Activated naive CD4-positive, alpha-beta T cell treated with anti-CD3 and anti-CD28 coated beads for 36 hours (primary cell): Measurements from ENCODE around the gene BORCS5. TPM values are rescaled to one million over a fixed set of nuclear protein-coding genes. Genes with fewer than 3 reads are reported as not detected.
A peak's percentile ranks its signal among the peaks of the same experiment; 100 is the strongest.

Experiments used
- CTCF ChIA-PET: fragments of 350-600 bp; sonication (Branson Sonifier 250); formaldehyde crosslinking; loops from one replicate; lab custom pipeline; 2021; ENCODE audit warnings: antibody characterized with exemption; lab: Charles Lee
- DNase-seq: peaks from one replicate; pipeline ENCODE4 v3.0.0-alpha.2; 2020
- H3K27ac Mint-ChIP-seq: one replicate; pipeline ENCODE4 v1.8.0; 2021; ENCODE audit warnings: mild to moderate bottlenecking, mixed read lengths
- H3K27me3 Mint-ChIP-seq: one replicate; pipeline ENCODE4 v1.8.0; 2021; ENCODE audit warnings: low read depth, mixed read lengths
- H3K36me3 Mint-ChIP-seq: one replicate; pipeline ENCODE4 v1.8.0; 2021; ENCODE audit warnings: low read depth, mixed read lengths
- H3K4me1 Mint-ChIP-seq: one replicate; pipeline ENCODE4 v1.8.0; 2021; ENCODE audit warnings: low read depth, mixed read lengths
- H3K4me3 Mint-ChIP-seq: one replicate; pipeline ENCODE4 v1.8.0; 2021; ENCODE audit warnings: mild to moderate bottlenecking, moderate library complexity, mixed read lengths
- H3K9me3 Mint-ChIP-seq: one replicate; pipeline ENCODE4 v1.8.0; 2021; ENCODE audit warnings: mixed read lengths
- intact Hi-C: fragments of 100-400 bp; cut with micrococcal nuclease; formaldehyde crosslinking; loops from one replicate; pipeline ENCODE4 v1.15.1; 2023
- total RNA-seq, 2 experiments: library from RNA; stranded (reverse); gene quantifications; one replicate each; pipeline ENCODE4 v1.2.3, GENCODE V29; 2021

Gene BORCS5
- total RNA-seq, 2 experiments from 2014 or later = 31.2 to 35.6 TPM

DNA sequence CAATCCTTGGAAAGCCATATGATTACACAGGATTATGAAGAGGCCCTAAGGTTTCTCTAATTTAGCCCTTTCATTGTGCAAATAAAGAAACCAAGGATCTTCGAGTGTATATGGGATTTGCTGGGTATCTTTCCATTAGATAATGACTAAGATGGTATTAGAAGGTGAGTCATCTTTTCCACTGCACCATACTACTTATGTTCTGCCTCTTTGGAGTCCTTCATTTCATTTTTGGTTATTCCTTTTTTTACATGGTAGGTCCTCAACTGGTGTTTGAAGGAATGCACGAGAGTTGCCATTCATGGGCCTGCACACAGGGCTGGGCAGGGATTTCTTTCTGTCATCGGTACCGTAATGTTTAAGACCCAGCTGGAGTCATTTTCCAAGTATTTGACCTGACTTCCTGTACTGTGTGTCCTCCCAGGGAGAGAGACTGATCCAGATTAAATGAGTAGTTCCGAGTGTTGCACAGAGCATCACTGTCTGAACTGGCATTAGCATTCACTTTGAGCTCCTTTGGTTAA, 85.7 kb downstream of the BORCS5 start:
- H3K4me1 Mint-ChIP-seq = peaks cover 58% of the 10 kb centered on the region
- intact Hi-C loops = loop anchor here (1.0 to 2.0 kb wide), 7 partner anchors 14 to 122 kb away; partner anchors contain the start of gene BORCS5
- H3K9me3 Mint-ChIP-seq = no peaks in the 10 kb centered on the region
- DNase-seq = no peak
- peak overlapping the region; percentile 91 for H3K27ac Mint-ChIP-seq
- H3K27me3 Mint-ChIP-seq = no peaks in the 10 kb centered on the region
- CTCF ChIA-PET = interaction anchor here (0.7 to 1.8 kb wide), 6 partner anchors 13 to 203 kb away, joined by 3 to 9 read pairs (median 3); no protein-coding TSS in a partner anchor
- H3K36me3 Mint-ChIP-seq = peaks cover 5% of the 10 kb centered on the region
- H3K4me3 Mint-ChIP-seq = peak overlapping the region; percentile 25

DNA sequence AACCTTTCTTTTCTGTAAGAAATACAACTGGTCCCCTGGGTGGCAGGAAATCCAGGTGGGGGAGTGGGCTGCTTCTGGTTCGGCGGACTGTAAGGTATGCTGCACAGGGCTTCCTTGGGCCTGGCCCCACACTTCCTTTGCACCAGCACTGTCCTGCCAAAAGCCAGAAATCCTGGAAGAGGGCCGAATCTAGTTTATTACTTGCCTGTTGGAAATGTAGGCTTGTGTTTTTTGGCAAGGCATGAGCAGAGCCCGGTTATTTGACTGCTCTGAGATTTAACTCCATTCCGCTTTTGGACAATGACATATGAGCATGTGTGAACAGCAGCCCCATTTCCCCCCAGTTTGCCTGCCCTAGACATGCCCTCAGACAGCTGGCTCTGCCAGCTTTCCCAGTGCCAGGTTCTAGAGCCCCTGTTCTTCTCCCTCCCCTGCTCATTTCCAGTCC, 86.6 kb downstream of the BORCS5 start:
- no peak overlapping the region for H3K4me3 Mint-ChIP-seq
- no peaks in the 10 kb centered on the region for H3K27me3 Mint-ChIP-seq
- DNase-seq = no peak
- peaks cover under 1% of the 10 kb centered on the region for H3K36me3 Mint-ChIP-seq
- CTCF ChIA-PET = interaction anchor here (1.2 to 1.8 kb wide), 3 partner anchors 12 to 67 kb away, joined by 3 to 9 read pairs (median 3); no protein-coding TSS in a partner anchor
- H3K4me1 Mint-ChIP-seq = peaks cover 58% of the 10 kb centered on the region
- intact Hi-C loops = loop anchor here (2.0 kb wide), 1 partner anchor 63 kb away; no protein-coding TSS in a partner anchor
- no peaks in the 10 kb centered on the region for H3K9me3 Mint-ChIP-seq
- H3K27ac Mint-ChIP-seq = no peak overlapping the region

DNA sequence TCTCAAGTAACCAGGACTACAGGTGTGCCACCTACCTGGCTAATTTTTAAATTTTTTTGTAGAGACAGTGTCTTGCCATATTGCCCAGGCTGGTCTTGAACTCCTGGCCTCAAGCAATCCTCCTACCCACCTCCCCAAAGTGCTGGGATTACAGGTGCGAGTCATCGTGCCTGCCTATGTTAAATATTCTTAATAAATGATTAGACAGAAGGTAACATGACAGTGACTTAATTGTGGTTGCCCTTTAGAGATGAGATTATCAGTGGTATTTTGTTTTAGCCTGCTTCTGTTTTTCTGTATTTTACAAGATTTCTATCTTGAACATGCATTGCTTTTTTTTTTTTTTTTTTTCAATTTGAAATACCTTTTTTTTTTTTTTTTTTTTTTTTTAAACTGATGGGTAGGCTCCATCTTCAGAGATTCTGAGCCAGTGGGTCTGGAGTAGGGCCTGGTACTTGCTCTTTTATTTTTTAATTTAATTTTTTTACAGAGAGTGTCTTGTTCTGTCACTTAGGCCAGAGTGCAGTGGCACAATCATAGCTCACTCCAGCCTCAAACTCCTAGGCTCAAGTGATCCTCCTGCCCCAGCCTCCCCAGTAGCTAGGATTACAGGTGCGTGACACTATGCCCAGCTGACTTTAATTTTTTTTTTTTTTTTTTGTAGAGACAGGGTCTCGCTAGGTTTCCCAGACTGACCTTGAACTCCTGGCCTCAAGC, 88.4 kb downstream of the BORCS5 start:
- Mint-ChIP-seq H3K4me1 (peaks cover 42% of the 10 kb centered on the region), H3K9me3 (no peaks in the 10 kb centered on the region), H3K4me3 (no peak overlapping the region), H3K36me3 (peaks cover 2% of the 10 kb centered on the region), H3K27me3 (no peaks in the 10 kb centered on the region), H3K27ac (no peak overlapping the region)
- DNase-seq = no peak
- intact Hi-C loops = no loop called here
- CTCF ChIA-PET = interaction anchor here (0.7 to 0.9 kb wide), 2 partner anchors 23 to 293 kb away, joined by 3 to 4 read pairs; no protein-coding TSS in a partner anchor

DNA sequence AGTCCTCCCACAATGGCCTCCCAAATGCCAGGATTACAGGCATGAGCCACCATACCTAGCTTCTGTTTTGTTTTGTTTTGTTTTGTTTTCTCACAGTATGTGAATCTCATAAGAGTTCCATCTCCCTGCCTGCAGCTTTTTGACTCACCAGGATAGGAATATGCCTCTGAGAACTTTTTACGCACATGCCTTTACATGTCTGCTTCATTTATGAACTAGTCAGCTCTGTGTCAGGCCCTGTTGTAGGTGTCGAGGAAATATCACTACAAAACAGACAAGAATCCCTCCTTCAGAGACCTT, 89.0 kb downstream of the BORCS5 start:
- no peak overlapping the region for H3K4me3 Mint-ChIP-seq
- peaks cover 2% of the 10 kb centered on the region for H3K36me3 Mint-ChIP-seq
- intact Hi-C loops = no loop called here
- CTCF ChIA-PET = interaction anchor here (0.7 to 0.9 kb wide), 3 partner anchors 24 to 292 kb away, joined by 3 to 5 read pairs (median 4); no protein-coding TSS in a partner anchor
- peaks cover 37% of the 10 kb centered on the region for H3K4me1 Mint-ChIP-seq
- no peak overlapping the region for H3K27ac Mint-ChIP-seq
- no peaks in the 10 kb centered on the region for H3K27me3 Mint-ChIP-seq
- no peaks in the 10 kb centered on the region for H3K9me3 Mint-ChIP-seq
- DNase-seq = no peak

DNA sequence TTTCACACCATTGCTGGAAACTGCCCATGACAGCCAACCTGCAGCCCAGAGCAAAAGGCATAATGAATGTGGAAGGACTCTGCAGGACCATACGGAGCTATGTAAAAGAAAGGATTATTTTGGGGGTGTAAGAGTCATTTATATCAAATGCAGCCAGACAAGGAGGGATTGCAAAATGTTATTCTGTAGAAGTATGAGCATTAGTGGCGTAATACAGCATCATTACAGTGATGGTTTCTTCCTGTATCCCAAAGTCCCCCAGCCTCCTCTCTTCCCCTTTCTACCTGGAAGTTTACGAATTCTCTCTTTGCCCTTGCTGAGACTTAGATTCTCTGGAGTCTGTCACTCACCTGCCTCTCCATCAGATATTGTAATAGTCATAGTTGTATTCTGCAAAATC, 89.9 kb downstream of the BORCS5 start:
- intact Hi-C loops = no loop called here

DNA sequence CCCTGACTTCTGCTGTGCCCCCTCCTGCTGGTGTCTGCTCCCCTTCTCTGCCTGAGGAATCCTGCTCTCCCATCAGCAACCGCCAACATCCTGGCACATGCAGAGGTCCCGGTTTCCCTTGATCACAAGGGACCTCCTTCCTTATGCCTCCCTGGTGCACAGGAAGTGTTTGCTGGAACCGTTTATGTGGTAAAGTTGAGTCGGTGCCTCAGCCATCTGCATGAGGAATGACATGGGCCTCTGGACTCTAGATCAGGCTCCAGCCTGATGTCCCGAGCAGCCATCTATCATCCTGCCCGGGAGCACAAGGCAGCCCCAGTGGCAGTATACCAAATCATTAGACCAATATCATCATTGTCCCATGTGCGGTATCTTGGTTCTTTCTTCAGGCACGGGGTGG, 90.4 kb downstream of the BORCS5 start:
- H3K27ac Mint-ChIP-seq = no peak overlapping the region
- intact Hi-C loops = no loop called here
- no peak overlapping the region for H3K4me3 Mint-ChIP-seq
- no peak for DNase-seq
- no peaks in the 10 kb centered on the region for H3K9me3 Mint-ChIP-seq
- CTCF ChIA-PET = interaction anchor here (0.7 kb wide), 1 partner anchor 9 kb away, joined by 3 read pairs; no protein-coding TSS in a partner anchor
- H3K4me1 Mint-ChIP-seq = peaks cover 23% of the 10 kb centered on the region
- no peaks in the 10 kb centered on the region for H3K27me3 Mint-ChIP-seq
- H3K36me3 Mint-ChIP-seq = peaks cover 2% of the 10 kb centered on the region

More for the DNA sequence above, 89.9 kb downstream of the BORCS5 start:
- peaks cover 28% of the 10 kb centered on the region for H3K4me1 Mint-ChIP-seq
- no peak overlapping the region for H3K27ac Mint-ChIP-seq
- no peaks in the 10 kb centered on the region for H3K27me3 Mint-ChIP-seq
- CTCF ChIA-PET = interaction anchor here (0.6 to 0.8 kb wide), 2 partner anchors 15 to 60 kb away, joined by 3 to 5 read pairs; no protein-coding TSS in a partner anchor
- no peak overlapping the region for H3K4me3 Mint-ChIP-seq
- peaks cover 2% of the 10 kb centered on the region for H3K36me3 Mint-ChIP-seq
- no peaks in the 10 kb centered on the region for H3K9me3 Mint-ChIP-seq
- DNase-seq = no peak

GRCh38 chr12:12447837-12448236, 91.0 kb downstream of the BORCS5 start:
- no peaks in the 10 kb centered on the region for H3K9me3 Mint-ChIP-seq

DNA sequence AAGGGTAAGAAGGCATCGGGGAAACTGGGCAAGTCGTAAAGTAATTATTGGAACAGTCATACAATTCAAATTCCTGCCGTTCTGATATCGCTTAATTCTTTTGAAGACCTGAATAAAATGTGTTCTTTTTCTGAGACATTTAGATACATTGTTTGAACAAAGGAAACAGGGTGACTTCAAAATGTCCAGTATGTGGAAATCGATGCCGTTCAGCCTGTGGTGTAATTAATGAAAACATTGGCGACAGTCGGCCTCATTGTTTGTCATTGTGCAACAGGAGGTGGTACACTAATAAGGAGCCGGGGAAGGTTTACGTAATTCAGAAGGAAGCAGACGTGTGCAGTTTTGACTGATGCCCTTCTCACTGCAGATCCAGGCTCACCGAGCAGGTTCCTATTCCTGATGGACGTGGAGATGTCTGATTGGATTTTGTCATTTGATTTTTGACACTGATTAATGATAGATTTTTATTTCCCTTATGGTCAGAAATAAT, 92.7 kb downstream of the BORCS5 start:
- Mint-ChIP-seq H3K9me3 (no peaks in the 10 kb centered on the region), H3K4me1 (peaks cover 5% of the 10 kb centered on the region), H3K4me3 (no peak overlapping the region), H3K27me3 (no peaks in the 10 kb centered on the region), H3K36me3 (peaks cover 2% of the 10 kb centered on the region), H3K27ac (no peak overlapping the region)
- intact Hi-C loops = no loop called here
- CTCF ChIA-PET = no interaction called here
- no peak for DNase-seq

More at GRCh38 chr12:12447837-12448236, 91.0 kb downstream of the BORCS5 start:
- Mint-ChIP-seq H3K36me3 (peaks cover 2% of the 10 kb centered on the region), H3K27ac (no peak overlapping the region), H3K4me1 (peaks cover 17% of the 10 kb centered on the region), H3K4me3 (no peak overlapping the region), H3K27me3 (no peaks in the 10 kb centered on the region)
- DNase-seq = no peak
- intact Hi-C loops = no loop called here
- CTCF ChIA-PET = interaction anchor here (0.7 kb wide), 1 partner anchor 8 kb away, joined by 3 read pairs; no protein-coding TSS in a partner anchor

DNA sequence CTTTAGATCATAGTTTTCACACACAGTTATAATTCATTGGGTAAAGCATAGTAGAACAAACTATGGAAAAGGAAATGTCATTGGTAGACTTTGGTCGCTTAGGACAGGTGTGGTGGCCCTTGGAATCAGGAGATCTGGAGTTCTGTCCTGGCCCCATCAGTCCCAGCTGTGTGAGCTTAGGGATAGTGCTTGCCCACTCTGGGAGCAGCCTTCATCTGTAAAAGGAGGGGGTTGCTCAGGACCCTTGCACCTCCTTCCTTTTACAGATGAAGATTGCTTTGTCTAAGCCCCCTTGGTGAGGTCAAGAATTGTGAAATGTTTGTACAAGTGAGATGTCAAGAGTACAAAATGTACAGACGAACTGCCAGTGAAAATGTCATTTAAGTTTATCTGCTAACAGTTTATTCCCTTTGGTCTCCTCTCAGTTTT, 93.2 kb downstream of the BORCS5 start:
- H3K4me1 Mint-ChIP-seq = peaks cover 6% of the 10 kb centered on the region
- H3K4me3 Mint-ChIP-seq = no peak overlapping the region
- H3K27me3 Mint-ChIP-seq = no peaks in the 10 kb centered on the region
- peaks cover 2% of the 10 kb centered on the region for H3K36me3 Mint-ChIP-seq
- H3K9me3 Mint-ChIP-seq = no peaks in the 10 kb centered on the region
- CTCF ChIA-PET = no interaction called here
- intact Hi-C loops = no loop called here
- no peak for DNase-seq
- H3K27ac Mint-ChIP-seq = no peak overlapping the region

DNA sequence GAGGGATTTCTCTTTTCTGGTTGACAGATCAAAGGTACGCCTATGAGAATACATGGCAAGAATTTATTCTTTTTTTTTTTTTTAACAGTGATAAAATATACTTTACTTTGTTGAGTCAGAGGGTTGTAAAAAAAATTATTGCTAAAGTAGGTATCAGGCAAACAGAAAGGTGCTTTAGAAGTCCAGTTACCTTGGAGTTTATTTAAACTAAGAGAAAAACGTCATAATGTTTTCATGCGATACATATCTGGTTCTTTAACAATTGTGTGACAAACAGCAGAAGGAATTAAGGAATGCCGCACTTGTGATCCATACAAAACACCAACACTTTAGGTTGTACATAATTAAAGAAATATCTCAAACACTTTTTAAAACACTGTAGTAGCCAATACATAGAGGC, 94.2 kb downstream of the BORCS5 start:
- no peak overlapping the region for H3K4me3 Mint-ChIP-seq
- peaks cover 2% of the 10 kb centered on the region for H3K36me3 Mint-ChIP-seq
- no peak for DNase-seq
- no peak overlapping the region for H3K27ac Mint-ChIP-seq
- H3K4me1 Mint-ChIP-seq = peaks cover 12% of the 10 kb centered on the region
- CTCF ChIA-PET = no interaction called here
- H3K9me3 Mint-ChIP-seq = no peaks in the 10 kb centered on the region
- intact Hi-C loops = no loop called here
- no peaks in the 10 kb centered on the region for H3K27me3 Mint-ChIP-seq

- H3K9me3 Mint-ChIP-seq = no peaks in the 10 kb centered on the region
- CTCF ChIA-PET = interaction anchor here (0.8 kb wide), 1 partner anchor 63 kb away, joined by 3 read pairs; no protein-coding TSS in a partner anchor
- intact Hi-C loops = no loop called here
- H3K4me1 Mint-ChIP-seq = peaks cover 21% of the 10 kb centered on the region
- peaks cover 2% of the 10 kb centered on the region for H3K36me3 Mint-ChIP-seq
- no peak for DNase-seq
- H3K27me3 Mint-ChIP-seq = no peaks in the 10 kb centered on the region
- H3K27ac Mint-ChIP-seq = no peak overlapping the region
- no peak overlapping the region for H3K4me3 Mint-ChIP-seq
Measured at GRCh38 chr12:12452326-12452902, 95.5 kb downstream of the BORCS5 start.

- Mint-ChIP-seq H3K27ac (no peak overlapping the region), H3K4me3 (no peak overlapping the region), H3K4me1 (peaks cover 29% of the 10 kb centered on the region), H3K36me3 (peaks cover 4% of the 10 kb centered on the region), H3K9me3 (no peaks in the 10 kb centered on the region), H3K27me3 (no peaks in the 10 kb centered on the region)
- DNase-seq = no peak
- CTCF ChIA-PET = no interaction called here
- intact Hi-C loops = no loop called here
Measured at GRCh38 chr12:12453635-12454034, 96.8 kb downstream of the BORCS5 start.
